Osteoblast (primary cell): ENCODE data around the gene EME2. TPM values are rescaled to one million over a fixed set of nuclear protein-coding genes. Genes with fewer than 3 reads are reported as not detected.

Experiments used
- DNase-seq: peaks from one replicate; pipeline ENCODE4 v3.0.0; 2011; ENCODE audit warnings: low spot score, mixed read lengths; ENCODE audit not compliant: insufficient read length; ENCODE audit errors: missing footprints
- H2AFZ ChIP-seq: 2 replicates; pipeline ENCODE4 v1.6.0; 2011; ENCODE audit warnings: mild to moderate bottlenecking, low read length
- H3K27ac ChIP-seq: 2 replicates; pipeline ENCODE4 v1.5.1; 2011; ENCODE audit warnings: mild to moderate bottlenecking, low read depth, low read length, moderate library complexity
- H3K27me3 ChIP-seq: 2 replicates; pipeline ENCODE4 v1.6.0; 2012; ENCODE audit warnings: mild to moderate bottlenecking, control low read depth, inconsistent platforms, low read length, moderate library complexity; ENCODE audit not compliant: insufficient read depth
- H3K36me3 ChIP-seq: 2 replicates; pipeline ENCODE4 v1.5.1; 2011; ENCODE audit warnings: mild to moderate bottlenecking, low read length, control low read depth, moderate library complexity; ENCODE audit not compliant: insufficient read depth
- H3K4me1 ChIP-seq: 2 replicates; pipeline ENCODE4 v1.5.1; 2011; ENCODE audit warnings: mild to moderate bottlenecking, low read length, control low read depth, moderate library complexity; ENCODE audit not compliant: insufficient read depth
- H3K4me2 ChIP-seq: 2 replicates; pipeline ENCODE4 v1.6.0; 2011; ENCODE audit warnings: mild to moderate bottlenecking, low read length; ENCODE audit not compliant: insufficient read depth
- H3K4me3 ChIP-seq: fragments of 200-600 bp; sonication (generic); 3 replicates; pipeline ENCODE4 v1.5.1; 2012; ENCODE audit warnings: mild to moderate bottlenecking, low read length, inconsistent platforms; ENCODE audit not compliant: insufficient read depth
- H3K79me2 ChIP-seq: 2 replicates; pipeline ENCODE4 v1.6.0; 2012; ENCODE audit warnings: mild to moderate bottlenecking, low read length, control low read depth, inconsistent platforms; ENCODE audit not compliant: insufficient read depth
- H3K9me3 ChIP-seq: 2 replicates; pipeline ENCODE4 v1.5.1; 2011; ENCODE audit warnings: low read depth, low read length, control low read depth
- H4K20me1 ChIP-seq: 2 replicates; pipeline ENCODE4 v1.6.0; 2012; ENCODE audit warnings: mild to moderate bottlenecking, low read length, control low read depth; ENCODE audit not compliant: insufficient read depth
- CTCF ChIP-seq: IDR thresholded peaks from 2 replicates; pipeline ENCODE4 v1.5.1; 2011; ENCODE audit warnings: mild to moderate bottlenecking, low read depth, low read length, moderate library complexity; ENCODE audit errors: extremely low read depth
- small RNA-seq: library from RNA; depleted of rRNA; stranded (forward); fragments of <200 nt; gene quantifications from one replicate; pipeline ENCODE3, GENCODE V24; 2012
- total RNA-seq: library from RNA; depleted of rRNA; stranded (reverse); fragments of >200 nt; gene quantifications from 2 replicates; pipeline ENCODE4 v1.2.3, GENCODE V29; 2012

EME2 gene
- total RNA-seq, 1 donor, result 16.3 TPM

GRCh38 chr16:1822801-1823200, 50.2 kb downstream of the EME2 start:
- no peaks in the 10 kb centered on the region for H3K27me3 ChIP-seq
- no peaks in the 10 kb centered on the region for H3K9me3 ChIP-seq
- no peak overlapping the region for H3K4me3 ChIP-seq
- H3K4me1 ChIP-seq, result peaks cover 9% of the 10 kb centered on the region
- H3K27ac ChIP-seq, result no peak overlapping the region
- H2AFZ ChIP-seq, result no peak overlapping the region
- H3K79me2 ChIP-seq, result peaks cover 40% of the 10 kb centered on the region
- no peak for DNase-seq
- H3K4me2 ChIP-seq, result no peak overlapping the region
- H3K36me3 ChIP-seq, result peaks cover 14% of the 10 kb centered on the region
- peaks cover 11% of the 10 kb centered on the region for H4K20me1 ChIP-seq
- TF ChIP-seq CTCF, result no peak

- DNase-seq, result peak; percentile 93
- TF ChIP-seq CTCF, result peak; percentile 24
- no peak overlapping the region for H3K4me3 ChIP-seq
These were observed 51.2 kb downstream of the EME2 start for GRCh38 chr16:1823821-1824220.

GRCh38 chr16:1825381-1825863, 52.8 kb downstream of the EME2 start:
- H3K4me3 ChIP-seq, result peak overlapping the region; percentile 99
- peaks cover 63% of the 10 kb centered on the region for H3K79me2 ChIP-seq
- peaks cover 10% of the 10 kb centered on the region for H3K36me3 ChIP-seq
- peak overlapping the region; percentile 56 for H2AFZ ChIP-seq
- H4K20me1 ChIP-seq, result peaks cover 14% of the 10 kb centered on the region
- H3K4me2 ChIP-seq, result peak overlapping the region; percentile 93
- DNase-seq, result no peak
- H3K9me3 ChIP-seq, result no peaks in the 10 kb centered on the region
- H3K4me1 ChIP-seq, result peaks cover 25% of the 10 kb centered on the region
- no peak overlapping the region for H3K27ac ChIP-seq
- no peaks in the 10 kb centered on the region for H3K27me3 ChIP-seq
- TF ChIP-seq CTCF, result no peak

More at GRCh38 chr16:1823821-1824220, 51.2 kb downstream of the EME2 start:
- H3K4me1 ChIP-seq, result peaks cover 20% of the 10 kb centered on the region
- peaks cover 14% of the 10 kb centered on the region for H3K36me3 ChIP-seq
- no peaks in the 10 kb centered on the region for H3K9me3 ChIP-seq
- H3K4me2 ChIP-seq, result no peak overlapping the region
- H3K27me3 ChIP-seq, result no peaks in the 10 kb centered on the region
- peaks cover 11% of the 10 kb centered on the region for H4K20me1 ChIP-seq
- no peak overlapping the region for H2AFZ ChIP-seq
- no peak overlapping the region for H3K27ac ChIP-seq
- H3K79me2 ChIP-seq, result peaks cover 50% of the 10 kb centered on the region

Small RNA genes within 50 kb of the gene (small RNA-seq; reads per million reads assigned to genes)
- 1.0 reads per million, percentile 30 among the genes with 10 or more reads in this experiment for gene MIR3177

Other genes starting within 250 kb of the EME2 start
- gene TMEM204, start 239.1 kb upstream of the EME2 start, total RNA-seq, result 7.7 and 8.3 TPM in 2 replicates
- gene IFT140, start 160.7 kb upstream of the EME2 start, total RNA-seq, result 37.1 and 38.0 TPM in 2 replicates
- 9.7 and 11.2 TPM in 2 replicates for gene CRAMP1, start 160.4 kb upstream of the EME2 start, total RNA-seq
- 22.8 and 26.2 TPM in 2 replicates for gene JPT2, start 94.5 kb upstream of the EME2 start, total RNA-seq
- 64.1 and 71.0 TPM in 2 replicates for gene MAPK8IP3, start 66.6 kb upstream of the EME2 start, total RNA-seq
- gene NME3, start 1.3 kb upstream of the EME2 start, total RNA-seq, result 49.2 and 55.4 TPM in 2 replicates
- gene MRPS34, start 324 bp downstream of the EME2 start, total RNA-seq, result 40.5 and 47.1 TPM in 2 replicates
- 33.6 and 42.3 TPM in 2 replicates for gene SPSB3, start 9.8 kb downstream of the EME2 start, total RNA-seq
- gene NUBP2, start 10.2 kb downstream of the EME2 start, total RNA-seq, result 45.4 and 56.1 TPM in 2 replicates
- gene IGFALS, start 20.9 kb downstream of the EME2 start, total RNA-seq, result not detected in 2 replicates
- gene HAGH, start 54.0 kb downstream of the EME2 start, total RNA-seq, result 28.9 and 32.9 TPM in 2 replicates
- gene FAHD1, start 54.4 kb downstream of the EME2 start, total RNA-seq, result 63.1 and 72.7 TPM in 2 replicates
- not detected in 2 replicates for gene MEIOB, start 99.4 kb downstream of the EME2 start, total RNA-seq
- not detected in 2 replicates for gene HS3ST6, start 145.6 kb downstream of the EME2 start, total RNA-seq
- gene MSRB1, start 170.4 kb downstream of the EME2 start, total RNA-seq, result 16.2 and 18.1 TPM in 2 replicates
- not detected in 2 replicates for gene RPL3L, start 181.9 kb downstream of the EME2 start, total RNA-seq
- gene NDUFB10, start 186.7 kb downstream of the EME2 start, total RNA-seq, result 82.8 and 109 TPM in 2 replicates
- 1,815 and 2,359 TPM in 2 replicates for gene RPS2, start 192.0 kb downstream of the EME2 start, total RNA-seq
- 0.36 TPM in 1 of 2 replicates, not detected in the other for gene RNF151, start 194.0 kb downstream of the EME2 start, total RNA-seq
- gene TBL3, start 199.2 kb downstream of the EME2 start, total RNA-seq, result 22.4 and 26.1 TPM in 2 replicates
- gene NOXO1, start 208.7 kb downstream of the EME2 start, total RNA-seq, result under 0.01 and 0.29 TPM in 2 replicates
- gene GFER, start 211.4 kb downstream of the EME2 start, total RNA-seq, result 8.7 and 12.1 TPM in 2 replicates
- gene SYNGR3, start 217.2 kb downstream of the EME2 start, total RNA-seq, result under 0.01 and 0.59 TPM in 2 replicates
- gene ZNF598, start 237.0 kb downstream of the EME2 start, total RNA-seq, result 17.7 and 21.0 TPM in 2 replicates
- not detected in 2 replicates for gene NPW, start 247.0 kb downstream of the EME2 start, total RNA-seq